Measurements from ENCODE around the gene CCNJL.
"Not testable (repeated sequence)": the region's sequence is repeated elsewhere in the genome, so short reads cannot be mapped to it uniquely, and the experiment has no call there.

Gene CCNJL

GRCh38 chr5:160251406-160252155 is 60.8 kb downstream of the CCNJL start:
- no peak for TF ChIP-seq CTCF (conservative IDR thresholded peaks at IDR 0.05; ENCODE audit: control insufficient read depth, insufficient read depth, low read depth, low read length)
- DNase-seq (ENCODE audit: low read depth), result no peak
- no peak overlapping the region for H3K4me3 ChIP-seq (ENCODE audit: control insufficient read depth, low read depth, low read length)

GRCh38 chr5:160250826-160251225 is 61.5 kb downstream of the CCNJL start:
- no peak for TF ChIP-seq CTCF (conservative IDR thresholded peaks at IDR 0.05; ENCODE audit: control insufficient read depth, insufficient read depth, low read depth, low read length)

GRCh38 chr5:160250226-160250625 is 62.1 kb downstream of the CCNJL start:
- no peak for TF ChIP-seq CTCF (conservative IDR thresholded peaks at IDR 0.05; ENCODE audit: control insufficient read depth, insufficient read depth, low read depth, low read length)
- no peak for DNase-seq (ENCODE audit: low read depth)
- H3K4me3 ChIP-seq (ENCODE audit: control insufficient read depth, low read depth, low read length), result no peak overlapping the region

More at GRCh38 chr5:160250826-160251225, 61.5 kb downstream of the CCNJL start:
- no peak overlapping the region for H3K4me3 ChIP-seq (ENCODE audit: control insufficient read depth, low read depth, low read length)
- no peak for DNase-seq (ENCODE audit: low read depth)

GRCh38 chr5:160249570-160249969 is 62.8 kb downstream of the CCNJL start:
- not testable (repeated sequence) for DNase-seq (ENCODE audit: low read depth); H3K4me3 ChIP-seq (ENCODE audit: control insufficient read depth, low read depth, low read length)

- TF ChIP-seq CTCF (conservative IDR thresholded peaks at IDR 0.05; ENCODE audit: control insufficient read depth, insufficient read depth, low read depth, low read length), result no peak
- H3K4me3 ChIP-seq (ENCODE audit: control insufficient read depth, low read depth, low read length), result no peak overlapping the region
- DNase-seq (ENCODE audit: low read depth), result no peak
These were observed 66.8 kb downstream of the CCNJL start for GRCh38 chr5:160245506-160246086.

GRCh38 chr5:160242145-160242544 is 70.2 kb downstream of the CCNJL start:
- peak; percentile 3 for DNase-seq (ENCODE audit: low read depth)
- H3K4me3 ChIP-seq (ENCODE audit: control insufficient read depth, low read depth, low read length), result no peak overlapping the region
- TF ChIP-seq CTCF (conservative IDR thresholded peaks at IDR 0.05; ENCODE audit: control insufficient read depth, insufficient read depth, low read depth, low read length), result no peak

GRCh38 chr5:160240350-160240749 is 72.0 kb downstream of the CCNJL start:
- no peak overlapping the region for H3K4me3 ChIP-seq (ENCODE audit: control insufficient read depth, low read depth, low read length)
- no peak for DNase-seq (ENCODE audit: low read depth)
- no peak for TF ChIP-seq CTCF (conservative IDR thresholded peaks at IDR 0.05; ENCODE audit: control insufficient read depth, insufficient read depth, low read depth, low read length)
